ENCODE measurements around the gene DAND5. TPM values are rescaled to one million over a fixed set of nuclear protein-coding genes. Genes with fewer than 3 reads are reported as not detected.

DAND5 gene
- polyA plus RNA-seq, 3 donors = not detected

DNA sequence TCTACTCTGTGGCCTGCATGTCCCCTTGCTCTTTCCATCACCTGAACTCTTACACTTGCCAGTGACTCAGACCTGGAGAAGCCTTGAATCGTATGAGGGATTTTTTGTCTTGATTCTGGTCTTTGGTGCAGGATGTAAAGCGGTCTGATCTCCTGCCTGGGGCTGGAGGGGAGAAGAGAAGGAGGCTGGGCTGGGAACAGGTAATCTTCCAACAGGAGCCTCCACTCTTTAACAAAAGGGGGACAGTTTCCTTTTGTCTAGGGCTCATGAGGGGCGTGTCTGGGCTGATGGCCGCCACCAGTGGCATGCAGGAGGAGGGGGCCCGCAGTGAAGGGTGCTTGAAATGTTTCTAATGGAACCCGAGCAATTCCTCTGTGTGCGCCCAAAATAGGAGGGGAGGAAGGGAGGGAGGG, 50.6 kb downstream of the DAND5 start:
- Histone ChIP-seq H3K27ac (ENCODE audit: low read depth in 1 of 2, low read length in 2 of 2) (no peak overlapping the region), H3K79me2 (ENCODE audit: insufficient read depth, low read length) (no peaks in the 10 kb centered on the region), H3K4me3 (replicated peaks in 1 of 3; ENCODE audit: low read depth in 2 of 3, low read length in 3 of 3) (no peak overlapping the region), H3K27me3 (ENCODE audit: control insufficient read depth in 2 of 2, insufficient read depth in 2 of 2, low read length in 2 of 2) (peaks cover 10 to 33% of the 10 kb centered on the region in 2 donors), H3K36me3 (replicated peaks in 1 of 2; ENCODE audit: control insufficient read depth in 1 of 2, insufficient read depth in 2 of 2, low read length in 2 of 2) (no peaks in the 10 kb centered on the region), H4K20me1 (ENCODE audit: insufficient read depth, low read length) (peaks cover 23% of the 10 kb centered on the region), H3K9ac (ENCODE audit: insufficient read depth, low read length, poor library complexity, severe bottlenecking) (no peak overlapping the region), H3K4me2 (replicated peaks; ENCODE audit: extremely low read depth, low read length, poor library complexity, severe bottlenecking) (no peak overlapping the region), H3K9me3 (replicated peaks in 1 of 2; ENCODE audit: control insufficient read depth in 1 of 2, insufficient read depth in 1 of 2, low read length in 2 of 2) (peaks cover 0 to 4% of the 10 kb centered on the region in 2 donors), H3K4me1 (ENCODE audit: control insufficient read depth in 1 of 2, insufficient read depth in 2 of 2, low read length in 2 of 2) (peaks cover 24 to 32% of the 10 kb centered on the region in 2 donors), H2AFZ (ENCODE audit: insufficient read depth, low read depth, low read length, poor library complexity, severe bottlenecking) (no peak overlapping the region)
- DNase-seq = no peak
- WGBS (ENCODE audit: insufficient coverage) = 80% methylated on average over 1 of the region's 7 CpGs
- TF ChIP-seq, protein P1, sequence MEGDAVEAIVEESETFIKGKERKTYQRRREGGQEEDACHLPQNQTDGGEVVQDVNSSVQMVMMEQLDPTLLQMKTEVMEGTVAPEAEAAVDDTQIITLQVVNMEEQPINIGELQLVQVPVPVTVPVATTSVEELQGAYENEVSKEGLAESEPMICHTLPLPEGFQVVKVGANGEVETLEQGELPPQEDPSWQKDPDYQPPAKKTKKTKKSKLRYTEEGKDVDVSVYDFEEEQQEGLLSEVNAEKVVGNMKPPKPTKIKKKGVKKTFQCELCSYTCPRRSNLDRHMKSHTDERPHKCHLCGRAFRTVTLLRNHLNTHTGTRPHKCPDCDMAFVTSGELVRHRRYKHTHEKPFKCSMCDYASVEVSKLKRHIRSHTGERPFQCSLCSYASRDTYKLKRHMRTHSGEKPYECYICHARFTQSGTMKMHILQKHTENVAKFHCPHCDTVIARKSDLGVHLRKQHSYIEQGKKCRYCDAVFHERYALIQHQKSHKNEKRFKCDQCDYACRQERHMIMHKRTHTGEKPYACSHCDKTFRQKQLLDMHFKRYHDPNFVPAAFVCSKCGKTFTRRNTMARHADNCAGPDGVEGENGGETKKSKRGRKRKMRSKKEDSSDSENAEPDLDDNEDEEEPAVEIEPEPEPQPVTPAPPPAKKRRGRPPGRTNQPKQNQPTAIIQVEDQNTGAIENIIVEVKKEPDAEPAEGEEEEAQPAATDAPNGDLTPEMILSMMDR (IDR thresholded peaks at IDR 0.05) = no peak
- H3K9me3 Mint-ChIP-seq = peaks cover 0 to 6% (median 4%) of the 10 kb centered on the region in 7 donors
- intact Hi-C loops (cut with micrococcal nuclease) = no loop called here
- no peak overlapping the region for H3K27ac Mint-ChIP-seq
- peaks cover 42 to 54% (median 47%) of the 10 kb centered on the region in 3 donors for H3K27me3 Mint-ChIP-seq (ENCODE audit: low read depth in 3 of 3)
- H3K4me1 Mint-ChIP-seq = peaks cover 32% of the 10 kb centered on the region
- H3K4me3 Mint-ChIP-seq = no peak overlapping the region
- peaks cover 1 to 9% of the 10 kb centered on the region in 2 donors for H3K36me3 Mint-ChIP-seq

DNA sequence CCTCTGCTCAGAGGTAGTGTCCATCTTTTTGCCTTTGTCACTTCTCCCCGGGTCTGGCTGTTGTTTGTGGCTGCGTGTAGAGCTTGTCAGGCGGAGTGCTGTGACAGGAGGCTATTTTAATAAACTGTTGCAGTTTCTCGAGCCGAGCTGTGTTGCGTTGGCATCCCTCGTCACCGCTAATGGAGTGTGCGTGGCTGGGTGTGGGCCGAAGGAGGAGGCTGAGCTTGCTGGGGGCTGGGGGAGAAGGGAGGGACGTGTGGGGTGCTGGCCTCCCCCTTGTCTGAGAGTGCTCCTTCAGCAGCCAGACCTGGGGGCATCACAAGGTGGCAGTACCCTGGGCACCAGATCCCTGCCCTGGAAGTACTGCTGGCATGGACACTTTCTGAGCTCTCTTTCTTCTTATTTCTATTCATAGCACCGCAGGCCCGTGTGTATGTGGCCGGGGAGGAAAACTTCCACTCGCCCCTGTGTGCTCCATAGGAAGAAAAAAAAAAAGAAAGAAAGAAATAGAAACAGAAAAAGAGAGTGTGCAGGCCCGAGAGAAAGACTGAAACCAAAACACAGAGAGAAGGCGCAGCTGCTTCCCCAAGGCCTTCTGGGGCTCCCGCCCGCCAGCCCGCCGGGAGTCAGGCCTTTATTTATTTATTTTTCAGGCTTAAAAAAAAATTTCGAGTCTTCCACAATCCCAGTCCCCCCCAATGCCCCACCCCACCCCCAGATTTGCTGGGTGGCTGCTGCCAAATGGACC, 52.9 kb downstream of the DAND5 start:
- Histone ChIP-seq H3K4me3 (replicated peaks in 1 of 3; ENCODE audit: low read depth in 2 of 3, low read length in 3 of 3) (peak overlapping the region; percentile 33 to 81 (median 39)), H3K4me2 (replicated peaks; ENCODE audit: extremely low read depth, low read length, poor library complexity, severe bottlenecking) (peak overlapping the region; percentile 92), H3K4me1 (ENCODE audit: control insufficient read depth in 1 of 2, insufficient read depth in 2 of 2, low read length in 2 of 2) (peaks cover 24 to 36% of the 10 kb centered on the region in 2 donors), H3K79me2 (ENCODE audit: insufficient read depth, low read length) (no peaks in the 10 kb centered on the region), H4K20me1 (ENCODE audit: insufficient read depth, low read length) (peaks cover 15% of the 10 kb centered on the region), H2AFZ (ENCODE audit: insufficient read depth, low read depth, low read length, poor library complexity, severe bottlenecking) (peak overlapping the region; percentile 63), H3K27me3 (ENCODE audit: control insufficient read depth in 2 of 2, insufficient read depth in 2 of 2, low read length in 2 of 2) (peaks cover 10 to 23% of the 10 kb centered on the region in 2 donors), H3K9ac (ENCODE audit: insufficient read depth, low read length, poor library complexity, severe bottlenecking) (peak overlapping the region; percentile 59), H3K36me3 (replicated peaks in 1 of 2; ENCODE audit: control insufficient read depth in 1 of 2, insufficient read depth in 2 of 2, low read length in 2 of 2) (no peaks in the 10 kb centered on the region), H3K27ac (ENCODE audit: low read depth in 1 of 2, low read length in 2 of 2) (no peak overlapping the region), H3K9me3 (replicated peaks in 1 of 2; ENCODE audit: control insufficient read depth in 1 of 2, insufficient read depth in 1 of 2, low read length in 2 of 2) (no peaks in the 10 kb centered on the region)
- H3K9me3 Mint-ChIP-seq = peaks cover 0 to 8% (median 5%) of the 10 kb centered on the region in 7 donors
- peaks cover 12 to 20% of the 10 kb centered on the region in 2 donors for H3K36me3 Mint-ChIP-seq
- 19% methylated on average over 13 of the region's 22 CpGs for WGBS (ENCODE audit: insufficient coverage)
- peak overlapping the region; percentile 85 to 92 for H3K4me3 Mint-ChIP-seq
- peaks cover 33% of the 10 kb centered on the region for H3K4me1 Mint-ChIP-seq
- DNase-seq = no peak
- H3K27me3 Mint-ChIP-seq (ENCODE audit: low read depth in 3 of 3) = peaks cover 41 to 47% (median 42%) of the 10 kb centered on the region in 3 donors
- H3K27ac Mint-ChIP-seq = peak overlapping the region in 2 of 7 donors; percentile 31 to 34
- TF ChIP-seq, protein P1 (IDR thresholded peaks at IDR 0.05) = no peak
- intact Hi-C loops (cut with micrococcal nuclease) = no loop called here

Data from CD14-positive monocyte (primary cell).